ENCODE measurements around the gene VWA3B. TPM values are rescaled to one million over a fixed set of nuclear protein-coding genes. Genes with fewer than 3 reads are reported as not detected.
"Not testable (repeated sequence)": the region's sequence is repeated elsewhere in the genome, so short reads cannot be mapped to it uniquely, and the experiment has no call there.

The VWA3B gene
- total RNA-seq, 2 donors from 2014 or later, result 4.0 TPM; not detected in 1

- H3K36me3 ChIP-seq; H3K4me3 ChIP-seq; H3K4me1 ChIP-seq (replicated peaks); H3K27me3 ChIP-seq (replicated peaks; ENCODE audit: insufficient read depth); intact Hi-C loops (cut with DNase I); H3K9me3 ChIP-seq: not testable (repeated sequence)
- H3K27ac ChIP-seq, result peak overlapping the region; percentile 60 to 64
- WGBS, result 40% methylated on average over 9 of the region's 9 CpGs
- TF ChIP-seq POLR2AphosphoS5 (IDR thresholded peaks at IDR 0.05), result peak; percentile 73
- DNase-seq (ENCODE audit: low spot score), result peak; percentile 42
Observed at GRCh38 chr2:98307131-98307696, 220.2 kb downstream of the VWA3B start.

GRCh38 chr2:98308068-98308467 is 221.1 kb downstream of the VWA3B start:
- WGBS, result 36% methylated on average over 8 of the region's 8 CpGs
- DNase-seq (ENCODE audit: low spot score), result peak; percentile 24
- no peaks in the 10 kb centered on the region for H3K4me1 ChIP-seq (replicated peaks)
- H3K4me3 ChIP-seq, result no peak overlapping the region
- H3K27ac ChIP-seq, result peak overlapping the region; percentile 47 to 64
- TF ChIP-seq POLR2AphosphoS5 (IDR thresholded peaks at IDR 0.05) (peak; percentile 3), POLR2A (IDR thresholded peaks at IDR 0.05) (no peak), CTCF (IDR thresholded peaks at IDR 0.05) (no peak)
- H3K9me3 ChIP-seq, result no peaks in the 10 kb centered on the region
- intact Hi-C loops (cut with DNase I), result no loop called here
- H3K27me3 ChIP-seq (replicated peaks; ENCODE audit: insufficient read depth), result no peaks in the 10 kb centered on the region
- no peaks in the 10 kb centered on the region for H3K36me3 ChIP-seq

GRCh38 chr2:98308532-98308931 is 221.6 kb downstream of the VWA3B start:
- intact Hi-C loops (cut with DNase I), result no loop called here
- no peak for TF ChIP-seq POLR2AphosphoS5 (IDR thresholded peaks at IDR 0.05)
- TF ChIP-seq CTCF (IDR thresholded peaks at IDR 0.05), result no peak
- TF ChIP-seq POLR2A (IDR thresholded peaks at IDR 0.05), result no peak
- Histone ChIP-seq H3K4me1 (replicated peaks) (no peaks in the 10 kb centered on the region), H3K27ac (peak overlapping the region; percentile 47 to 64), H3K9me3 (no peaks in the 10 kb centered on the region), H3K27me3 (replicated peaks; ENCODE audit: insufficient read depth) (no peaks in the 10 kb centered on the region), H3K4me3 (no peak overlapping the region), H3K36me3 (no peaks in the 10 kb centered on the region)
- WGBS, result 40% methylated on average over 4 of the region's 4 CpGs
- DNase-seq (ENCODE audit: low spot score), result no peak

- DNase-seq (ENCODE audit: low spot score), result no peak
- Histone ChIP-seq H3K27me3 (replicated peaks; ENCODE audit: insufficient read depth) (no peaks in the 10 kb centered on the region), H3K4me1 (replicated peaks) (no peaks in the 10 kb centered on the region), H3K36me3 (no peaks in the 10 kb centered on the region), H3K9me3 (no peaks in the 10 kb centered on the region), H3K27ac (no peak overlapping the region), H3K4me3 (no peak overlapping the region)
- intact Hi-C loops (cut with DNase I), result no loop called here
- 84% methylated on average over 11 of the region's 11 CpGs for WGBS
- TF ChIP-seq POLR2AphosphoS5 (IDR thresholded peaks at IDR 0.05) (no peak), POLR2A (IDR thresholded peaks at IDR 0.05) (no peak)
Observed at GRCh38 chr2:98309580-98309979, 222.6 kb downstream of the VWA3B start.

- Histone ChIP-seq H3K4me1 (replicated peaks) (no peaks in the 10 kb centered on the region), H3K4me3 (no peak overlapping the region), H3K9me3 (no peaks in the 10 kb centered on the region), H3K36me3 (no peaks in the 10 kb centered on the region), H3K27ac (no peak overlapping the region), H3K27me3 (replicated peaks; ENCODE audit: insufficient read depth) (no peaks in the 10 kb centered on the region)
- intact Hi-C loops (cut with DNase I), result no loop called here
- no peak for TF ChIP-seq CTCF (IDR thresholded peaks at IDR 0.05)
- TF ChIP-seq POLR2AphosphoS5 (IDR thresholded peaks at IDR 0.05), result no peak
- WGBS, result 76% methylated on average over 4 of the region's 4 CpGs
- no peak for DNase-seq (ENCODE audit: low spot score)
Observed at GRCh38 chr2:98310010-98310409, 223.0 kb downstream of the VWA3B start.

- intact Hi-C loops (cut with DNase I), result no loop called here
- Histone ChIP-seq H3K4me1 (replicated peaks) (no peaks in the 10 kb centered on the region), H3K27me3 (replicated peaks; ENCODE audit: insufficient read depth) (no peaks in the 10 kb centered on the region), H3K9me3 (no peaks in the 10 kb centered on the region), H3K36me3 (no peaks in the 10 kb centered on the region), H3K27ac (no peak overlapping the region), H3K4me3 (no peak overlapping the region)
- TF ChIP-seq POLR2AphosphoS5 (IDR thresholded peaks at IDR 0.05), result no peak
- TF ChIP-seq POLR2A (IDR thresholded peaks at IDR 0.05), result no peak
- DNase-seq (ENCODE audit: low spot score), result no peak
- 82% methylated on average over 3 of the region's 3 CpGs for WGBS
Observed at GRCh38 chr2:98311090-98311489, 224.1 kb downstream of the VWA3B start.

All from prostate gland (tissue), 2 donors.